Suprapubic skin (tissue), 4 donors: ENCODE results near the gene RPL13. TPM values are rescaled to one million over a fixed set of nuclear protein-coding genes. Genes with fewer than 3 reads are reported as not detected.

Source experiments
- DNase-seq, 2 donors: peaks; one replicate each; pipeline ENCODE4 v3.0.0-alpha.2; 2019; ENCODE audit warnings: low spot score in 2 of 2
- H3K27ac ChIP-seq: fragments of 200-600 bp; sonication (generic); one replicate; pipeline ENCODE4 v1.5.1; 2019
- H3K27me3 ChIP-seq: fragments of 200-600 bp; sonication (generic); one replicate; pipeline ENCODE4 v1.5.1; 2019
- H3K36me3 ChIP-seq: fragments of 200-600 bp; sonication (generic); one replicate; pipeline ENCODE4 v1.5.1; 2019
- H3K4me1 ChIP-seq: fragments of 200-600 bp; sonication (generic); one replicate; pipeline ENCODE4 v1.5.1; 2019
- H3K4me3 ChIP-seq: fragments of 200-600 bp; sonication (generic); one replicate; pipeline ENCODE4 v1.5.1; 2019; ENCODE audit warnings: mild to moderate bottlenecking
- H3K9me3 ChIP-seq: fragments of 200-600 bp; sonication (generic); one replicate; pipeline ENCODE4 v1.5.1; 2019
- EP300 ChIP-seq: sonication (generic); formaldehyde crosslinking; IDR thresholded peaks from one replicate; pipeline ENCODE4 v1.6.1; 2017; ENCODE audit warnings: antibody characterized with exemption
- POLR2A ChIP-seq, 2 donors: fragments of 450-650 bp; IDR thresholded peaks; one replicate each; pipeline ENCODE4 v1.6.1; 2017; ENCODE audit warnings: antibody characterized with exemption in 2 of 2, mild to moderate bottlenecking in 2 of 2, moderate library complexity in 2 of 2
- POLR2AphosphoS5 ChIP-seq, 3 donors: sonication (generic); formaldehyde crosslinking; IDR thresholded peaks; one replicate each; pipeline ENCODE4 v1.6.1; 2017; ENCODE audit warnings: antibody characterized with exemption in 3 of 3
- WGBS: methylation state at CpG from one replicate; pipeline ENCODE4 v1.1.5; 2018; 5-methylcytosine and 5-hydroxymethylcytosine counted together
- total RNA-seq, 4 donors: library from RNA; depleted of rRNA; stranded (reverse); fragments of >200 nt; gene quantifications; one replicate each; pipeline ENCODE4 v1.1.0, GENCODE V29; 2016
- TF ChIP-seq, protein P1 (sequence below), 2 donors: fragments of 200-600 bp in 1 of 2; fragments of 450-650 bp in 1 of 2; sonication (generic) in 1 of 2; IDR thresholded peaks; one replicate each; pipeline ENCODE4 v1.5.1; 2016 to 2019; ENCODE audit warnings: antibody characterized with exemption in 2 of 2, mild to moderate bottlenecking in 1 of 2, moderate library complexity in 1 of 2

Gene RPL13
- total RNA-seq, 4 donors from 2014 or later = 4,033 to 9,308 (median 7,964) TPM

DNA sequence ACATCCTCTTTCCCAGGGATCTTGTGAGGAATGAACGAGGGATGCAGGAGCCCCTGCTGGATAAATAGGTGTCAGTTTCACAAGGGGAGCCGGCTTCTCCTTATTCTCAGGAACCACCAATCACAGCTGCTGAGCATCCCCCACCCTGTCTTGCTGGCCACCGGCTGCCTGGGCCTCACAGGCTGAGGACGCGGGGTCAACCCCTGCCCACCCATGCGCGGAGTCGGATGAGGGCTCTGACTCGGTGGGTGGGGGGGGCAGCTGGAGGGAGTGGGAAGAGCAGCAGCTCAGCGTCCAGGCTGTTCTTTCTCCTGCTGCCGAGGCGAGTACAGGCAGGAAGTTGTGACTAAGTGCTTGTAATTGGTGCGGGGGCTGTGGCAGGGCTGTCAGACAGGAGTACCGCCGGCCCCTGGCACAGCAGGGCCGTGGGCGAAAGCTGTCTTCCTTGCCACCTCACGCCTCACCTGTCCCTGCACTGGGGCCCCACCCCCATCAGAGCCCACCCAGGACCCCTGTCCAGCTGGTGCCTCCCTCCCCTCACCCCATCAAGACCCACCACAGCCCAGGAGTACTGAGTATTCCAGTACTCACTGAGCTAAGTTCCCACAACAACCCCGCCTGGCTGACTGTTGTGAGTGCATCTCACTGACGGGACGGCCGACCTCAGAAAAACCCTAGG is 41.9 kb downstream of the RPL13 start:
- 5% methylated on average over 5 of the region's 22 CpGs for WGBS
- peaks cover 11% of the 10 kb centered on the region for H3K27me3 ChIP-seq
- no peaks in the 10 kb centered on the region for H3K9me3 ChIP-seq
- H3K27ac ChIP-seq = no peak overlapping the region
- H3K36me3 ChIP-seq = no peaks in the 10 kb centered on the region
- H3K4me1 ChIP-seq = peaks cover 26% of the 10 kb centered on the region
- TF ChIP-seq POLR2A (IDR thresholded peaks at IDR 0.05) (no peak), EP300 (no peak), POLR2AphosphoS5 (IDR thresholded peaks at IDR 0.05) (no peak)
- TF ChIP-seq, protein P1, sequence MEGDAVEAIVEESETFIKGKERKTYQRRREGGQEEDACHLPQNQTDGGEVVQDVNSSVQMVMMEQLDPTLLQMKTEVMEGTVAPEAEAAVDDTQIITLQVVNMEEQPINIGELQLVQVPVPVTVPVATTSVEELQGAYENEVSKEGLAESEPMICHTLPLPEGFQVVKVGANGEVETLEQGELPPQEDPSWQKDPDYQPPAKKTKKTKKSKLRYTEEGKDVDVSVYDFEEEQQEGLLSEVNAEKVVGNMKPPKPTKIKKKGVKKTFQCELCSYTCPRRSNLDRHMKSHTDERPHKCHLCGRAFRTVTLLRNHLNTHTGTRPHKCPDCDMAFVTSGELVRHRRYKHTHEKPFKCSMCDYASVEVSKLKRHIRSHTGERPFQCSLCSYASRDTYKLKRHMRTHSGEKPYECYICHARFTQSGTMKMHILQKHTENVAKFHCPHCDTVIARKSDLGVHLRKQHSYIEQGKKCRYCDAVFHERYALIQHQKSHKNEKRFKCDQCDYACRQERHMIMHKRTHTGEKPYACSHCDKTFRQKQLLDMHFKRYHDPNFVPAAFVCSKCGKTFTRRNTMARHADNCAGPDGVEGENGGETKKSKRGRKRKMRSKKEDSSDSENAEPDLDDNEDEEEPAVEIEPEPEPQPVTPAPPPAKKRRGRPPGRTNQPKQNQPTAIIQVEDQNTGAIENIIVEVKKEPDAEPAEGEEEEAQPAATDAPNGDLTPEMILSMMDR (IDR thresholded peaks at IDR 0.05) = no peak
- peak in 1 of 2 donors; percentile 59 for DNase-seq
- H3K4me3 ChIP-seq = no peak overlapping the region

DNA sequence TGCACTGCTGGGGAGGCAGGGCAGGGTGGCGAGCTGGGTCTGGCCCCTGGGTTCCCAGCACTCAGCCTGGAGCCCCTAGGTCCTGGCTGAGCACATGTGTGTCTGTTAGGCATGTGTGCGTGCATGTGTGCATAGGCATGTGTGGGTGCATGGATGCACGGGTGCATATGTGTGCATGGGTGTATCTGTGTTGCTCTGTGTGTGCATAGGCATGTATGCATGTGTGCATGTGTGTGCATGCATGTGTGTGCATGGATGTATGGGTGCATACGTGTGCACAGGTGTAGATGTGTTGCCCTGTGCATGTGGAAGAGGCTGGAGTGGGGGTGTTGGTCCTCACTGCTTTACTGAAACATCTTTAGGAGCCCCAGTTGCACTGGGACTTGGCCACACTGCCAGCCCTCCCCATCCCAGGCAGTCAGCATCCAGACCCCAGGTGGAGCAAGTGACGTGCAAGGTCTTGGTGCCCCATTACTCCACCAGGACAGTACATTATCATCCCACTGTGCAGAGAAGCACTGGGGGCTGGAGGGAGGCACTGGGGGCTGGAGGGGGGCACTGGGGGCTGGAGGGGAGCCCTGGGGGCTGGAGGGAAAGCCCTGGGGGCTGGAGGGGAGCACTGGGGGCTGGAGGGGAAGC is 42.6 kb downstream of the RPL13 start:
- peaks cover 26% of the 10 kb centered on the region for H3K4me1 ChIP-seq
- 51% methylated on average over 4 of the region's 5 CpGs for WGBS
- peaks cover 11% of the 10 kb centered on the region for H3K27me3 ChIP-seq
- no peak overlapping the region for H3K4me3 ChIP-seq
- no peaks in the 10 kb centered on the region for H3K9me3 ChIP-seq
- no peak for DNase-seq
- H3K36me3 ChIP-seq = no peaks in the 10 kb centered on the region
- no peak for TF ChIP-seq EP300
- TF ChIP-seq POLR2A (IDR thresholded peaks at IDR 0.05) = no peak
- TF ChIP-seq, protein P1 (IDR thresholded peaks at IDR 0.05) = no peak
- no peak for TF ChIP-seq POLR2AphosphoS5 (IDR thresholded peaks at IDR 0.05)
- no peak overlapping the region for H3K27ac ChIP-seq

DNA sequence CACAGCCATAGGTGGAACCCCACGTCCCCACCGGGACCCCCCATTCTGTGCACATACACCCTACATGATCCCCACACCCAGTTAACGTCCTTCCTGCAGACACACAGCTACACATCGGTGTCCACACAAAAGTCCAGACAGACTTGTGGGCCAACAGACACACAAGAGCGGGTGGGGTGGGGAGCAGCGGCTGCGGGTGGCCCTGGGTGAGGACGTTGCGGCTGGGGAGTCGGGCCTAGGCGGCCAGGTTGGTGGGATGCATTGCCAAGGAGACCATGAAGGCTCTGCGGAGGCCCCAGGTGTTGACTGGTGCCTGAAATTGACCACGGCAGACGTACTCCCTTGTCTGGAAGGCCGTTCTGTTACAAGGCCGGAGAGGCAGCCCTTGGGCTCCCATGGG is 44.3 kb downstream of the RPL13 start:
- Histone ChIP-seq H3K27me3 (peaks cover 11% of the 10 kb centered on the region), H3K36me3 (no peaks in the 10 kb centered on the region), H3K9me3 (no peaks in the 10 kb centered on the region), H3K4me1 (peaks cover 22% of the 10 kb centered on the region), H3K27ac (no peak overlapping the region), H3K4me3 (no peak overlapping the region)
- no peak for TF ChIP-seq POLR2A (IDR thresholded peaks at IDR 0.05)
- TF ChIP-seq, protein P1 (IDR thresholded peaks at IDR 0.05) = no peak
- DNase-seq = no peak
- 78% methylated on average over 11 of the region's 16 CpGs for WGBS

DNA sequence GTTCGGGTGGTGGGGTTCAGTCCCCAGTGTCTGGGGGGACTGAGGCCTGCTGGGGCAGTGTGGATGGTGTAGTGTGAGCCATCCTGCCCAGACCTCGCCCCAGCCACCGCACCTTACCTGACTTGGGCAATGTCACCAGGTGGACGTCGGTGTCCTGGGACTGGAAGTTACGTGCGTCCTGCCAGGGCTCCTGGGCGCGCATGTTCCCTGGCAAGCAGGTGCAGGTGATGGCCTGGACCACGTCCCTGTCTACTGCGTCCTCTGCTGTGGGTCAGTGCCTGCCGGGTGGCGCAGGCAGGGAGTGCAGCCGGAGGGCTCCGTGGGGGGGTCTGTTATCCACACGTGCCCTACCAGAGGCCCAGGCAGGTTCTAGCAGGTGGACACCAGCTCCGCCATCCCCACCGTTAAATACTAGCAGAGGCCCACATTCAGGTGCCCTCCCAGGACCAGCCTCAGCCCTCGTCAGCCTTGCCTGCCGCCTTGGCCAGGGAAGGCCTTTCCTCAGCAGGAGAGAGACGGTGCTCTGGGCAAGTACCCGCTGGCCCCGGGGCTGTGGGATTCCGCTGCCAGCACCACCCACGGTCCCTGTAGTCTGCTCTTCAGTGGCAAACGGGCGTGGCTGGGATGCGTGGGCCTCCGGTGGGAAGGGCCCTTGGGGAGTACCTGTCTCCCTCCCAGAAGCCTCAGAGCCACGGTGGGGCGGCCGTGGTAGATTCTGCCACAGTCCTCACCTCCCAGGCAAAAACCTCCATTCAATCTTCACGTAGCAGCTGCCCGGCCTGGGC is 44.9 kb downstream of the RPL13 start:
- Histone ChIP-seq H3K4me1 (peaks cover 22% of the 10 kb centered on the region), H3K27ac (no peak overlapping the region), H3K36me3 (no peaks in the 10 kb centered on the region), H3K9me3 (no peaks in the 10 kb centered on the region), H3K4me3 (no peak overlapping the region), H3K27me3 (peaks cover 11% of the 10 kb centered on the region)
- no CpG with 5 or more reads among the region's 34 CpGs for WGBS
- no peak for TF ChIP-seq POLR2A (IDR thresholded peaks at IDR 0.05)
- no peak for TF ChIP-seq POLR2AphosphoS5 (IDR thresholded peaks at IDR 0.05)
- no peak for TF ChIP-seq EP300
- TF ChIP-seq, protein P1 (IDR thresholded peaks at IDR 0.05) = no peak
- DNase-seq = no peak

- Histone ChIP-seq H3K27me3 (peaks cover 11% of the 10 kb centered on the region), H3K36me3 (no peaks in the 10 kb centered on the region), H3K4me3 (no peak overlapping the region), H3K9me3 (no peaks in the 10 kb centered on the region), H3K4me1 (peaks cover 22% of the 10 kb centered on the region), H3K27ac (no peak overlapping the region)
- no peak for DNase-seq
- 65% methylated on average over 9 of the region's 9 CpGs for WGBS
- TF ChIP-seq EP300 (no peak), POLR2A (IDR thresholded peaks at IDR 0.05) (no peak), POLR2AphosphoS5 (IDR thresholded peaks at IDR 0.05) (no peak)
- TF ChIP-seq, protein P1 (IDR thresholded peaks at IDR 0.05) = no peak
Measured at GRCh38 chr16:89606006-89606405, 45.5 kb downstream of the RPL13 start.
